MV-4-11 (cell line): ENCODE results near the gene CENATAC.
A peak's percentile ranks its signal among the peaks of the same experiment; 100 is the strongest.
"Not testable (repeated sequence)": the region's sequence is repeated elsewhere in the genome, so short reads cannot be mapped to it uniquely, and the experiment has no call there.

ENCODE experiments used
- DNase-seq: peaks from one replicate; lab custom pipeline; 2025; lab: John Stamatoyannopoulos, UW

The CENATAC gene

DNA sequence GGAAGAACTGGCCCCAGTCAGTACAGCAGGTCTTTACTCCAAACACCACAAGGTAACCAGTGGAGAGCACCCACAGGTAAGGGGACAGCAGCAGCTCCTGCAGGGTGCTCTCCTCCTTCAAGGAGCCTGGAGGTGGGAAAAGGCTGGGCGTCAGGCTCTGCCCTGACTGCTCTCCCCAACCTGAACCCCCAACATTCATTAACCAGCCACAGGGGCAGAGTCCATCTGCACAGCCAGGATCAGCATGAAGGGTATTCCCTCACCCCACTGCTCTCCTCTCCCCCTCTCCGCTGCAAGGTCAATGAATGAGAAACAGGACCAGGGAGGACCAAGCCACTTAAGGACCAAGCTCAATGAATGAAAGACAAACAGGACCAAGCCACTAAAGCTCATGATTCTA, 29.0 kb downstream of the CENATAC start:
- DNase-seq = no peak

DNA sequence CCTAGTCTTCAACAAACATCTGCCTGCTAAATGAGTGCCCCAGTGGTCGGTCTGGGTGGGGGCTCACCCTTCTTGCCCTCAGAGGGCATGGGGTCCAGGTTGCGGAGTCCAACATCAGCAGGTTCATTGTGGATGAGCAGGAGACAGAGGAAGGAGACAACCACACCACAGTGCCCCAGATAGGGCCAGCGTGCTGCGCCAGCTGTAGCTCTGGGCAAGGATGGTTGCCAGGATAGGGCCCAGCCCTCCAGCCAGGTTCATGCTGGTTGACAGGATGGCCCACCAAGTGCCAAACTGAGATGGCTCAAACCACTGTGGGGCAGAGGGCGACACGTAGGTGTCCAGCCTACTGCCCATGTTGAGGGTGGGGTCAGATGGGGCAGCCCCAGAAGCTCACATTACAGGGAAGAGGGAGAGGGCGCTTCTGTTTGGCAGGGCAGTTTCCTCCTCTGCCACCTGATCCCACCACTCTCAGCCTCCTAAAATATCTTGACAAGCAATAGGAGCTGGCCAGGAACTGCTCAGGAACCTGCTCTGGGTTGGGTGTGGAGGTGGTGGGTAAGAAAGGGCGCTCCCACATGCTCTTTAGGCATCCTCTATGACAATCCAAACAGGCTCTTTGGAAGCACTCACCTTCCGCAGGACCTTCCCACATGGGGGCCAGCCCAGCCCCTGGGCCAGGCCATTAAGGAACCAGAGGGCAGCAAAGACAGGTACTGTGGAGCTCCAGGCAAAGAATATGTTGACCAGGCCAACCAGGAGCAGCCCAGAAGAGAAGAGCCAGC, 29.8 kb downstream of the CENATAC start:
- DNase-seq = no peak

- no peak for DNase-seq
Measured at GRCh38 chr11:119028346-119029068, 30.6 kb downstream of the CENATAC start.

- no peak for DNase-seq
Measured at GRCh38 chr11:119029069-119029339, 31.1 kb downstream of the CENATAC start.

DNA sequence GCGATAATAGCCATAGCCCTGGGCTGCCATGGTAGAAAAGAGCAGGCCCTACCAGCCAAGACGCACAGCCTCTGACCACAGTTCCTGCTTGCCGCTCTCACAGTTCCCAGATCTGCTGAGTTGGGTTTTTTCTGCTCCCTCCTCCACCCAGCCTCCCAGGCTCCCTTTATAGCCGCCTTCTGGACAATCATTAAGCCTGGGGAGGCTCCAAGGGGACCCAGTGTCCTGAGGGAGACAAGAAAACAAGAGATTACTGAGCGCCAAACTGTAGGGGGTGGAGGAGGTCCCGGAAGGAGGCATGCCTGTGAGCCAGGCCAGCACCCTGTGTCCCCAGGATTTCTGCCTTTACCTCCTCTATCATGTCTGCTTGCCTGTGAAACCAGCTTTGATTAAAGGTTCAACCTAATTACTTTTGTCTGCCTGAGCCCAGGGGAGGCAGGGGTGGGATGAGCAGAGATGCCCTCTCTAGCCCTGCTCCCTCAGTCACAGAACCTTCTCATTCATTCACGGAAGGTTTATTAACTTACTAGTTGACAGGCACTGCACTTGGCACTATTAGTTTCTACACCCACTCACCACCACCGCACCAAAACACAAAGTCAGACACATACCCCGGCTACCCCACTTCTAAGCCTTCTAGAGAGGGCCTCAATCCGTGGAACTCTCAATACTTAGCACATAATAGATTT, 31.5 kb downstream of the CENATAC start:
- DNase-seq = peak; percentile 21

DNA sequence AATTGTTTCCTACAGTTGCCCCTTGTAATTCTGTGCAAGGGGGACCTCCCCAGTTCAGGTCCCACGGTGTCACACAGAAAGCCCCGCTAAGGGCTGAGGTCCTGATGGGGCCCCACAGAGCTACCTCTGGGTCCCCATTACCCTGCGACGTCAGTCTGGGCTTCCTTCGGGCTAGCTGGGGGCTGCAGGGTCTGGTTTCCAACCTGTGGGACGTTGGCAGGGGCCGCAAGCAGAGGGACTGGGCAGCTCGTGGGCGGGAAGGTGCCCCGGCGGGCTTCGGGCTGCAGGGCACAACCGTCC, 32.0 kb downstream of the CENATAC start:
- DNase-seq = no peak

DNA sequence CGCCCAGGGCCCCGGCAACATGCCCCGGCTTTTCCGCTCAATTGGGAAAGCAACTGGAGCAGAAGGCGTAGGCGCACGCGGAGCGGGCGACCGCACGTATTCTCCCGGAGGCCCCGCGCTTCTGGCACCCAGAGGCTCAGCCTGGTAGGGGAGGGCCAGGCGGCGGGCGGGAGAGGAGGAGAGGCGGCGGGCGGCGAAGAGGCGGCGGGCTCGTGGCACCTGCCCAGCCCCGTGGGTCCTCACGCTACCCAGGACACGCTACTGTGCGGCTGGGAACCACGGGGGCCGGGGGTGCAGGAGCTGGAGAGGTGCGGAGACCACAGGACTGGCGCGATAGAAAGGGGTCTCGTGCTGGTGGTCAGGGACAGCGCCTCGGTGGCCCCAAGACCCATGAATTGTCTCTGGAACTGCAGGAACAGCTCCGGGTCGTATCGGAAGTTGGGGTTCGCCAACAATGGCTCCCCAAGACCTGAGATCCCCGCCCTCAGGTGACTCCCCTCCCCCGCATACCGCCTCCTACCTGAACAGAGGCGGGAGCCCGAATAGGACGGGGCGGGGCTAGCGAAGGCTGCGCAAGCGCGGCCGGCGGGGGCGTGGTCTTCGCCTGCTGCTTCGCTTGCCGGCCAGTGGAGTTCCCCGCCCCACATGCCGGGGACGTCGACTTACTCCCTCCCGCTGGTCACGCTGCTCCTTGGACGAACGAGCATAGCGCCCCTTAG, 32.5 kb downstream of the CENATAC start, which contains the start of gene SLC37A4:
SLC37A4 (minus strand) TSS at position 549 of the 719 bp plus-strand sequence.
- DNase-seq = peak; percentile 96

DNA sequence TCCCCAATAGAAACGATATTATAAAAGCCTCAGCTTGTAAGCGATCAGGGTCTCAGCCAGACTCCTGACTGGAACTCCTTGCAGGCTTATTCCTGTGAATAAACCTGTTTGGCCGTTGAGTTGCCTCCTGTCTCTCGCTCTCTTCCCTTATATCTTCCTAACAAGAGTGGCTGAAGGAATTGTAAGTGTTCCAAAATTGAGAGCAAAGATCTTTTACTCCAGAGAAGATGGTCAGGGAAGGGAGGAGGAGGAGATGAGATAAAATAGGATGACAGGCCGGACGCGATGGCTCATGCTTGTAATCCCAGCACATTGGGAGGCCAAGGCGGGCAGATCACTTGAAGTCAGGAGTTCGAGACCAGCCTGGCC, 34.0 kb downstream of the CENATAC start:
- DNase-seq = no peak

DNA sequence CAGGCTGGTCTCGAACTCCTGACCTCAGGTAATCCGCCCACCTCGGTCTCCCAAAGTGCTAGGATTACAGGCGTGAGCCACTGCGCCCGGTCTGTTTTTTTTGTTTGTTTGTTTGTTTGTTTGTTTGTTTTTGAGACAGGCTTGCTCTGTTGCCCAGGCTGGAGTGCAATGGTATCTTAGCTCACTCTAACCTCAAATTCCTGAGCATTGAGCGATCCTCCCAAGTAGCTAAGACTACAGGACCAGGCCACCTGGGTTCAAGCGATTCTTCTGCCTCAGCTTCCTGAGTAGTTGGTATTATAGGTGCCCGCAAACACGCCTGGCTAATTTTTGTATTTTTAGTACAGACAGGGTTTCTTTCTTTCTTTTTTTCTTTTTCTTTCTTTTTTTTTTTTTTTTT, 35.5 kb downstream of the CENATAC start:
- not testable (repeated sequence) for DNase-seq

DNA sequence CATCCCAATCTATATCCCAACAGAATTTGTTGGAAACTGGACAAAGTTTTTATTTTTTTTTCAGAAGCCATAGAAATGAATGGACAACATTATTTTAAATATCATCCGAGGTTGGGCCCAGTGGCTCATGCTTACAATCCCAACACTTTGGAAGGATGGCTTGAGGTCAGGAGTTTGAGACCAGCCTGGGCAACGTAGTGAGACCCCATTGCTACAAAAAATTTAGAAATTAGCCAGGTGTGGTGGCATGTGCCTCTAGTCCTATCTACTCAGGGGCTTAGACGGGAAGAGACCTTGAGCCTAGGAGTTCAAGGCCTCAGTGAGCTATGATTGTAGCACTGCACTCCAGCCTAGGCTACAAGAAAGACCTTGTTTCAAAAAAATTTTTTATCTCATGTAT, 36.9 kb downstream of the CENATAC start:
- no peak for DNase-seq

DNA sequence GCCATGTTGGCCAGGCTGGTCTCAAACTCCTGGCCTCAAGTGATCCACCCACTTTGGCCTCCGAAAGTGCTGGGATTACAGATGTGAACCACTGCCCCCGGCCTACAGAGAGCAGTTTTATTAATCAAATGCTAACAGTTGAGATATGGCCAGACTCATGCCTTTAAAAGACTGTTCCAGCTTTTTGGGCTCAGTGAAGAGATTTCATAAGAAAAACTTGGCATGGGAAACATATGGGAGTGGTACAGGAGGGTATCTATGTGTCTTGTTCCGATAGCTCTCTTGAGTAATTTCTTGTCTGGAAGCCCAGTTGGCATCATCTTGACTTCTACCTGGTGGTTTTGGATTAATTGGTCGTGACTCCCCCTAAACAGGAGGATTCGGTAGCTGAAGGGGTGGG, 40.9 kb downstream of the CENATAC start:
- no peak for DNase-seq

DNA sequence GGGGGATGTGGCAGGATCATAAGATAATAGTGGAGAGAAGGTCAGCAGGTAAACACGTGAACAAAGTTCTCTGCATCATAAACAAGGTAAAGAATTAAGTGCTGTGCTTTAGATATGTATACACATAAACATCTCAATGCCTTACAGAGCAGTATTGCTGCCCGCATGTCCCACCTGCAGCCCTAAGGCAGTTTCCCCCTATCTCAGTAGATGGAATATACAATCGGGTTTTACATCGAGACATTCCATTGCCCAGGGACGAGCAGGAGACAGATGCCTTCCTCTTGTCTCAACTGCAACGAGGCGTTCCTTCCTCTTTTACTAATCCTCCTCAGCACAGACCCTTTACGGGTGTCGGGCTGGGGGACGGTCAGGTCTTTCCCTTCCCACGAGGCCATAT, 41.5 kb downstream of the CENATAC start:
- peak; percentile 26 for DNase-seq

- DNase-seq = peak; percentile 24
Measured at GRCh38 chr11:119041821-119042514, 44.0 kb downstream of the CENATAC start.

DNA sequence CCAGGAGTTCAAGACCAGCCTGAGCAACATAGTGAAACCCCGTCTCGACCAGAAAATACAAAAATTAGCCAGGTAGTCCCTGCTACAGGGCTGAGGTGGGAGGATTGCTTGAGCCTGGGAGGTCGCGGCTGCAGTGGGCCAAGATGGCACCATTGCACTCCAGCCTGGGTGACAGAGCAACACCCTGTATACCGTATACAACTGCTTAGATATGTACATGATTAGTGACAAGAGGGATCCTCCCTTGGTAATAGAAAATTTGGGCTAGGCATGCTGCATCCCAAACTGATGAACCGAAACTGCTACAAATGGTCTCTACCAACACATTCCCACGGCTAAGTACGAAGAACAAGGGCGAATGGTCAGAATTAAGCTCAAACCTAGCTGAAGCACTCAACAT, 45.0 kb downstream of the CENATAC start:
- no peak for DNase-seq

DNA sequence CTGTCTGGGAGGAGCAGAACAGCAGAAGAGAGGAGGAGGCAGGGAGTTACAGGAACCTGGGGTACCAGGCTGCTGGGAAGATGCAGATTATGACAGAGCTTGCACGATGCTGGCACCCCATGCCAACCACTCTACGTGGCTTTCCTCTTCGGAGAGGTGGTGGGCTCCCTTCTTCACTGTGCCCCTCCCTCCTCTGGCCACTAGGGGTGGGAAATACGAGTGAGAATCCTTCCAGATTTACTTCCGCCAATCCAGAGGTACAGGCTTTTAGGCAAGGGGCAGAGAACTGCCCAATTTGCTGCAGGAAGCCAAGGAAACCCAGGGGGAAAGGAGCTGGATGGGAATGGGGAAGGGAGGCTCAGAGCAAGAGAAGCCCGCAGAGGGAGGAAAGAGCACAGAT, 46.8 kb downstream of the CENATAC start:
- no peak for DNase-seq

DNA sequence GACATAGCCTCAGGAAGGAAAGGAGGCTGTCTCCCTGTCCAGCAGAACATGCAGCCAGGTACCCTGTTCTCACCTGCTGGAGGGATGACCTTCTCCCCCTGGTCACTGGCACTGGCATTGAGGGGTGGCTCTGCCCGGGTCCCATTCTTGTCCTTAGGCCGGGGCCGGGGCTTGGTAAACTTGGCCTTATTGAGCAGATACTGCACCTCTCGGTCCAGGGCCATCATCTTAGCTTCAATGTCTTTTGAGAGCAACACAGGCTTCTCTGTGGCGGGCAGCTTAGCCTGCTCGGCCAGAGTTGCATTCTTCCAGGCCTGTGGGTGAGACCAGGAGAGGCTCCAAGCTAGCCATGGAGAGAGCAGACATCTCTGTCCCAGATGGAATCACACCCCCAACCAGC, 48.6 kb downstream of the CENATAC start:
- DNase-seq = no peak

DNA sequence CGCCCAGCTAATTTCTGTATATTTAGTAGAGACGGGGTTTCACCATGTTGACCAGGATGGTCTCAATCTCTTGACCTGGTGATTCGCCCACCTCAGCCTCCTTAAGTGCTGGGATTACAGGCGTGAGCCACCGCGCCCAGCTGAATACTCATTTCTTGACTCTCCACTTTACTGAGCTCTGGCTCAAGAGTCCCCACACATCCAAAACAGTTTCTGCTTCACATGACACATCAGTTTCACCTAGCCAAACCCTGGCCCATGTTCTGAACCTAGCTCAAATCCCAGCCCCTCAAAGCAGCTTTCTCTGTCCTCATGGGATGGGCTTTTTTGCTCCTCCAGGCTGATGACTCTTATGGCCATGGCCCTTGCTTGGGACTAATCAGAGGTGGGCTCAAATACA, 49.3 kb downstream of the CENATAC start:
- DNase-seq = no peak

GRCh38 chr11:119048644-119049043, 50.7 kb downstream of the CENATAC start:
- no peak for DNase-seq

DNA sequence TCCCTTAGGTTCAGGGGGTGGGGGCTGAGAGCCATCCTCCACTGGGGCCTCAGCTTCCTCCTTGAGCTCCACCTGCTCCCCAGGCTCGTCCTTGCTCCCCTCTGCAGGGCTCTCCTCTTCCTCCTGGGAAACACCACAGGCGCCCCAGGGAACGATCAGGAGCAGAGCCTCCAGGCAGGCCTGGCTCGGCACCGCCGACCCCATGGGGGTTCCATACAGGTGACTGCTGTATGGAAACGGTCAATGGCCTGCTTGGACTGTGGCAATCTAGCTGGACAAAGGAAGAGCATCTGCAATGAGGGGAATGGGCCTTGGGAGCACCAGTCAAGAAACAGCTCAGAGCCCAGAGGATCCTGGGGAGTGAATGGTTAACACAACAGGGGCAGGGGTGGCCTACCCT, 51.1 kb downstream of the CENATAC start:
- DNase-seq = no peak

DNA sequence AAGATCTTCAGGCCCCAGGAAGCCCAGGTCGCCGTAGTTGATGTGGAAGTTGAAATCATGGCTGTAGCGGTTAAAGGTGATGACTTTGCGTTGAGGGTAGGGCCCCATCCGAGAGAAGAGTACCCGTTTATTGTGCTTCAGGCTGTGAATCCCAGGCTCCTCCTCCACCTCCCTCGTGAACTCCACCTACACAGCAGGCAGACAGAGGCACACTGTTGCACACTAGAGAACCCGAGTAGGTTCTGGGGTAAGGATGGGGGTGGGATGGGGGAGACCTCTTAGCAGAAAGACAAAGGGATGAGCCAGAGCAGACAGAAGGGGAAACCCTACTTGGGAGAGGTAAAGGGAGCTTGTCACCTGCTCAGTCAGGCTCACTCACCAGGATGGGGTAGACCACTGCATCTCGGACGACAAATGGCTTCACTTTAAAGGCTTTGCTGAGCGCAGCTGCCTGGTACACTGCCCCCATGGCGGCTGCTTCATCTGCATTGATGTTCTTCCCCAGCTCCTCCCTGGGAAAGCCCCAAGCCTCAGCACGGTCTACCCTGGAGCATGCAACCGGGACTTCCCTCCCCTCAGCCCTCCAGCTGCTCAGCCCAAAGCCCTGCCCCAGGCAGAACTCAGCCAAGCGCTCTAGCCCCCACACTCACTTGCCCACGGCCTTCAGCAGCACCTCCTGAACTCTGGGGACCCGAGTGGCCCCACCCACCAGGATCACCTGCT, 53.7 kb downstream of the CENATAC start:
- no peak for DNase-seq

DNA sequence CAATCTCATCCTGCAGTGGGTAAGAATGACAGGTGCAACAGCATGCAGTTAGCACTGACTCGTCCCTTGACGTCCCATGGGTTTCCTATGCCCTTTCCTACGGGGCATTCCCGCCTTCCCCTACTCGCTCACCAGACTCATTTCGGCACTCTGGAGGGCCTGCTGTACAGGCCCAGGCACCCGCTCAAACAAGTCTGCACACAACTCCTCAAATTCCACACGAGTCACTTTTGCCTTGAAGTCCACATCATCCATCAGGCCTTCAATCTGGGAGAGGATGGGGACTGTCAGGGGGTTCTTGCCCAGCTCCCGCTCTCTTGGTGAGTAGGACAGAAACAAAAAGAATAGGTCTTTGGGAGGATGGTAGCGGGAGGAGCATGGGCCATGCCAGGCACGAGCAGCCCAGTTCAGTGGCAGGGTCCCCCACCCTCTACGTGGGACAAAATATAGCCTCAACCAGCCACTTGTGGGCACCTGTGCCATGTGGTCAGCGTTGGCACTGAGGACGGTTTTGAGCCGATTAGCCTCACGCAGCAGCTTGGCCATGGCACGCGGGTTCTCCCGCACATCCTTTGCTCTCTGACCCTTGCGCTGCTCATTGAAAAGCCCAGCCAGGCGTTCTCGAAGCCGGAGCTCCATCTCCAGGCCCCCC, 54.4 kb downstream of the CENATAC start:
- no peak for DNase-seq
